Embryonic facial prominence (tissue), 1 donor: ENCODE measurements around the gene SGCA.
A peak's percentile ranks its signal among the peaks of the same experiment; 100 is the strongest.

Experiments
- DNase-seq: peaks from one replicate; pipeline ENCODE4 v3.0.0-alpha.2; 2016; ENCODE audit errors: extremely low spot score

The SGCA gene

GRCh38 chr17:50166518-50167181, 845 bp downstream of the SGCA start:
- no peak for DNase-seq

- no peak for DNase-seq
Observed at GRCh38 chr17:50167371-50167770, 1.6 kb downstream of the SGCA start.

GRCh38 chr17:50168319-50168718, 2.5 kb downstream of the SGCA start:
- DNase-seq: no peak

- DNase-seq: peak; percentile 75
Observed at GRCh38 chr17:50169121-50169764, 3.4 kb downstream of the SGCA start.

GRCh38 chr17:50169881-50170459, 4.2 kb downstream of the SGCA start:
- no peak for DNase-seq

- DNase-seq: no peak
Observed at GRCh38 chr17:50170662-50171370, 5.0 kb downstream of the SGCA start.

- DNase-seq: no peak
Observed at GRCh38 chr17:50171371-50172071, 5.7 kb downstream of the SGCA start.

GRCh38 chr17:50172130-50172529, 6.3 kb downstream of the SGCA start:
- no peak for DNase-seq

- no peak for DNase-seq
Observed at GRCh38 chr17:50172936-50173334, 7.1 kb downstream of the SGCA start.

- DNase-seq: no peak
Observed at GRCh38 chr17:50173335-50173941, 7.6 kb downstream of the SGCA start.

GRCh38 chr17:50174444-50174843, 8.6 kb downstream of the SGCA start:
- no peak for DNase-seq

GRCh38 chr17:50175035-50175807, 9.4 kb downstream of the SGCA start:
- DNase-seq: no peak

GRCh38 chr17:50176559-50177357, 11.0 kb downstream of the SGCA start:
- no peak for DNase-seq

- DNase-seq: no peak
Observed at GRCh38 chr17:50177476-50177875, 11.7 kb downstream of the SGCA start.

- DNase-seq: no peak
Observed at GRCh38 chr17:50177983-50178834, 12.4 kb downstream of the SGCA start.

- DNase-seq: no peak
Observed at GRCh38 chr17:50180111-50180510, 14.3 kb downstream of the SGCA start.

GRCh38 chr17:50180620-50181019, 14.8 kb downstream of the SGCA start:
- no peak for DNase-seq

- no peak for DNase-seq
Observed at GRCh38 chr17:50181144-50181543, 15.3 kb downstream of the SGCA start.
